MM.1S (cell line): ENCODE results near the gene GRIK4.

Experiments
- EZH2 ChIP-seq: fragments of 300-600 bp; sonication (generic); optimal IDR thresholded peaks from 2 replicates; pipeline ENCODE3; 2017; ENCODE audit warnings: low read depth, mild to moderate bottlenecking, antibody characterized with exemption, low read length, mixed read lengths
- EZH2phosphoT487 ChIP-seq: fragments of 300-600 bp; sonication (generic); IDR thresholded peaks from 2 replicates; pipeline ENCODE4 v1.6.1; 2018; ENCODE audit warnings: antibody characterized with exemption, low read length
- TF ChIP-seq, protein P1 (sequence below): fragments of 300-600 bp; sonication (generic); IDR thresholded peaks from 2 replicates; pipeline ENCODE4 v1.5.1; 2016; ENCODE audit warnings: antibody characterized with exemption, low read length, mixed read lengths

DNA sequence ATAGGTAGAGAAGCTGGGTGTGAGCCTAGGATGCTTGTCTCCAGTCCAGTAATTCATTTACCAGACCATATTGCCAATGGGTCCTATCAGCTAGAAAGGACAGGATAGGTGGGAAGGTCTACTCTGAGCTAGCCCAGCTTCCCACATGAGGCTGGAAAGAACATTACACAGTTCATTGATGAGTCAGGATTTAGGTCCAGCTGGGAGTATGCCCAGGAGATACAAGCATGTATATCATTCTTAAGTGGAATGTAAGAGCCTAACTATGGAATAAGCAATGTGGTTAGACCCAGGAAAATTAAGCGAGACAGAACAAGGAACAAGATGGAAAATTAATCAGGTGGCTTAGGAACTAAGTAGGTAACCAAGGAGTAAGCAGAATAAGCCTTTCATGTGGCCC lies 453.3 kb downstream of the GRIK4 start:
- TF ChIP-seq, protein P1, sequence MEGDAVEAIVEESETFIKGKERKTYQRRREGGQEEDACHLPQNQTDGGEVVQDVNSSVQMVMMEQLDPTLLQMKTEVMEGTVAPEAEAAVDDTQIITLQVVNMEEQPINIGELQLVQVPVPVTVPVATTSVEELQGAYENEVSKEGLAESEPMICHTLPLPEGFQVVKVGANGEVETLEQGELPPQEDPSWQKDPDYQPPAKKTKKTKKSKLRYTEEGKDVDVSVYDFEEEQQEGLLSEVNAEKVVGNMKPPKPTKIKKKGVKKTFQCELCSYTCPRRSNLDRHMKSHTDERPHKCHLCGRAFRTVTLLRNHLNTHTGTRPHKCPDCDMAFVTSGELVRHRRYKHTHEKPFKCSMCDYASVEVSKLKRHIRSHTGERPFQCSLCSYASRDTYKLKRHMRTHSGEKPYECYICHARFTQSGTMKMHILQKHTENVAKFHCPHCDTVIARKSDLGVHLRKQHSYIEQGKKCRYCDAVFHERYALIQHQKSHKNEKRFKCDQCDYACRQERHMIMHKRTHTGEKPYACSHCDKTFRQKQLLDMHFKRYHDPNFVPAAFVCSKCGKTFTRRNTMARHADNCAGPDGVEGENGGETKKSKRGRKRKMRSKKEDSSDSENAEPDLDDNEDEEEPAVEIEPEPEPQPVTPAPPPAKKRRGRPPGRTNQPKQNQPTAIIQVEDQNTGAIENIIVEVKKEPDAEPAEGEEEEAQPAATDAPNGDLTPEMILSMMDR, result no peak
- TF ChIP-seq EZH2 (no peak), EZH2phosphoT487 (no peak)
